GM21576 (cell line): ENCODE results near the gene GHRH.

ENCODE experiments used
- ATAC-seq: cut with Tn5 transposase; IDR thresholded peaks from one replicate; pipeline ENCODE4 v1.9.1; 2021; ENCODE audit warnings: mild to moderate bottlenecking, moderate library complexity; ENCODE audit not compliant: unreplicated experiment

The GHRH gene

GRCh38 chr20:37265152-37265551 lies 3.5 kb upstream of the GHRH start:
- no peak for ATAC-seq

- no peak for ATAC-seq
Measured at GRCh38 chr20:37263686-37264085, 2.1 kb upstream of the GHRH start.

- ATAC-seq = no peak
Measured at GRCh38 chr20:37262505-37262904, 891 bp upstream of the GHRH start.

- ATAC-seq = no peak
Measured at GRCh38 chr20:37260923-37261322, 691 bp downstream of the GHRH start.

GRCh38 chr20:37259865-37260264 lies 1.7 kb downstream of the GHRH start:
- no peak for ATAC-seq

GRCh38 chr20:37259031-37259430 lies 2.6 kb downstream of the GHRH start:
- ATAC-seq = no peak

GRCh38 chr20:37257988-37258387 lies 3.6 kb downstream of the GHRH start:
- ATAC-seq = no peak

- no peak for ATAC-seq
Measured at GRCh38 chr20:37257530-37257929, 4.1 kb downstream of the GHRH start.

GRCh38 chr20:37256286-37256685 lies 5.3 kb downstream of the GHRH start:
- ATAC-seq = no peak

GRCh38 chr20:37254114-37254878 lies 7.3 kb downstream of the GHRH start:
- no peak for ATAC-seq

GRCh38 chr20:37253087-37253486 lies 8.5 kb downstream of the GHRH start:
- ATAC-seq = no peak

- ATAC-seq = no peak
Measured at GRCh38 chr20:37251825-37252477, 9.7 kb downstream of the GHRH start.

- ATAC-seq = no peak
Measured at GRCh38 chr20:37249304-37249703, 12.3 kb downstream of the GHRH start.

- no peak for ATAC-seq
Measured at GRCh38 chr20:37247547-37247946, 14.1 kb downstream of the GHRH start.

GRCh38 chr20:37246736-37247135 lies 14.9 kb downstream of the GHRH start:
- no peak for ATAC-seq

- no peak for ATAC-seq
Measured at GRCh38 chr20:37245216-37246150, 16.1 kb downstream of the GHRH start.

GRCh38 chr20:37244572-37244957 lies 17.0 kb downstream of the GHRH start:
- ATAC-seq = no peak

- ATAC-seq = no peak
Measured at GRCh38 chr20:37243937-37244571, 17.6 kb downstream of the GHRH start.

GRCh38 chr20:37243076-37243936 lies 18.3 kb downstream of the GHRH start:
- no peak for ATAC-seq

- no peak for ATAC-seq
Measured at GRCh38 chr20:37242503-37242902, 19.1 kb downstream of the GHRH start.
